ENCODE data around the gene CACNA2D3.

DNA sequence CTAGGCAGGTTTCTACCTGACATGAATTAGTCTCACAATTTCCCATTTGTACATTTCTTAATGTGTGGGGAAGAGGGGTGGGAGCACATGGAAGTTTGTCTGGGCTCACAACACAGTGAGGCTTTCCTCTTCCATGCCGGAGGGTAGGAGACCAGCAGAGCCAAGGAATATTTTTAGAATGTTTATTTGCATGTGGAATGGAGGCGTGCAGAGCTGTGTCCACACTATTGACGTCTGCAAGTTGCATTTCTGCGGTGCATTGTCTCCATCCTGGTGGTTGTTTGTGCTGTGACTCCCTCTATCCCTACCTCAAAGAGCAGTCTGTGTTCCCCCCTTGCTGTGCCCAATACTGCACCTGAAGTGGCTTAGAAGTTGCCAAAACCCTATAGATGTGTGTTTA lies 908.6 kb downstream of the CACNA2D3 start:
- TF ChIP-seq POLR2A (IDR thresholded peaks at IDR 0.05), result no peak
- TF ChIP-seq, protein P1, sequence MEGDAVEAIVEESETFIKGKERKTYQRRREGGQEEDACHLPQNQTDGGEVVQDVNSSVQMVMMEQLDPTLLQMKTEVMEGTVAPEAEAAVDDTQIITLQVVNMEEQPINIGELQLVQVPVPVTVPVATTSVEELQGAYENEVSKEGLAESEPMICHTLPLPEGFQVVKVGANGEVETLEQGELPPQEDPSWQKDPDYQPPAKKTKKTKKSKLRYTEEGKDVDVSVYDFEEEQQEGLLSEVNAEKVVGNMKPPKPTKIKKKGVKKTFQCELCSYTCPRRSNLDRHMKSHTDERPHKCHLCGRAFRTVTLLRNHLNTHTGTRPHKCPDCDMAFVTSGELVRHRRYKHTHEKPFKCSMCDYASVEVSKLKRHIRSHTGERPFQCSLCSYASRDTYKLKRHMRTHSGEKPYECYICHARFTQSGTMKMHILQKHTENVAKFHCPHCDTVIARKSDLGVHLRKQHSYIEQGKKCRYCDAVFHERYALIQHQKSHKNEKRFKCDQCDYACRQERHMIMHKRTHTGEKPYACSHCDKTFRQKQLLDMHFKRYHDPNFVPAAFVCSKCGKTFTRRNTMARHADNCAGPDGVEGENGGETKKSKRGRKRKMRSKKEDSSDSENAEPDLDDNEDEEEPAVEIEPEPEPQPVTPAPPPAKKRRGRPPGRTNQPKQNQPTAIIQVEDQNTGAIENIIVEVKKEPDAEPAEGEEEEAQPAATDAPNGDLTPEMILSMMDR (IDR thresholded peaks at IDR 0.05), result no peak
